ENCODE results near the gene STRIP1.

The STRIP1 gene

GRCh38 chr1:110098222-110099026 lies 64.0 kb downstream of the STRIP1 start:
- DNase-seq (ENCODE audit: low spot score), result no peak

GRCh38 chr1:110100335-110100734 lies 65.9 kb downstream of the STRIP1 start:
- DNase-seq (ENCODE audit: low spot score), result no peak

DNA sequence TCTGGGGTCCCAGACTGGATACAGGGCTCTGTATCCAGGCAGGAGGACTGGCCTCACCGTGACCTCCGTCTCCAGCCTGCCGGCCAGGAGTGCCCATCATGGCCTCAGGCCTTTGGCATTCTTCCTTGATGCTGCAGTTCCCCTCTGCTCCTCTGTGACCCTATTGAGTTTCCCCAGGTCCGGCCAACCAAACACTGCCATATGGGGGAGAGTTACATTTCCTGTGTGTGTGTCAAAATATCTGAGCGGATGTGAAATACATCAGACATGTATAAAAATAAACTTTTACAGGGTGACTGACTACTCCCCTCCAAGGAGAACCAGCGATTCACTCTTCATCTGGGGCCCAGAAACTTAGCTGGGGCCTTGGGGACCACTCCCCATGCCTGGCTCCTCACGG lies 67.7 kb downstream of the STRIP1 start:
- DNase-seq (ENCODE audit: low spot score), result no peak

Measured in RKO (cell line).